ENCODE data around the gene SNX2. TPM values are rescaled to one million over a fixed set of nuclear protein-coding genes. Genes with fewer than 3 reads are reported as not detected.

Gene SNX2
- total and polyA plus RNA-seq, 12 donors = 15.1 to 48.5 (median 35.2) TPM

DNA sequence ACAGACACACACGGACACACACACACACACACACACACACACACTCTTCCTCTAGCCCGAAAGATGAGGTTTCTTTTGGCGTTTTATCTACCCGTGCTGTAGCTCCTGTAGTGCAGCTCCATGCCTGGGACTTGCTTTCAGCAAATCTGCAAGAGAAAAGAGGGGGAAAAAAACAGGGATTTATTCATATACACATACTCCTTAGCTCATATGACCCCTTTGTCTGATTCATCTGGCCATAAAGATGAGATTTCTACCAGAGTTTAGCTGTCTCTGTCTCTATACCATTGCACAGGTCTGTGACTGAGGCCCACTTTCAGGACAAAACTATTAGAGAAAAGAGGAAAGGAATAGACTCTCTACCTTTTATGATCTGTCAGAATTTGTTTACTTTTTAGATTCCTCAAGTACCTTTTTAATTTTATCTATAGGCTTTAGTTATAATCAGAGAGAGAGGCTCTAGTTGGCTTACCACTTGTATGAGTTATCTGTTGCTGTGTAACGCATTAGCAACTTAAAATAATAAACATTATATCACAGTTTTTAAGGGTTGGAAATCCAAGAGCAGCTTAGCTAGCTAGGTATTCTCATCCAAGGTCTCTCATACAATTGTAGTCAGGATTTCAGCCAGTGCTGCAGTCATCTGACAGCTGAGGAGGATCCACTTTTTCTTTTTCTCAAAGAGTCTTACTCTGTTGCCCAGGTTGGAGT lies 14.7 kb downstream of the SNX2 start:
- intact Hi-C loops (cut with DNase I) = no loop called here
- peaks cover 0 to 28% (median 6%) of the 10 kb centered on the region in 11 donors for H3K9me3 ChIP-seq
- WGBS, 2 donors = 78 to 89% methylated on average over 5 of the region's 5 CpGs
- H3K4me3 ChIP-seq = no peak overlapping the region
- no peak for ATAC-seq
- TF ChIP-seq, protein P1, sequence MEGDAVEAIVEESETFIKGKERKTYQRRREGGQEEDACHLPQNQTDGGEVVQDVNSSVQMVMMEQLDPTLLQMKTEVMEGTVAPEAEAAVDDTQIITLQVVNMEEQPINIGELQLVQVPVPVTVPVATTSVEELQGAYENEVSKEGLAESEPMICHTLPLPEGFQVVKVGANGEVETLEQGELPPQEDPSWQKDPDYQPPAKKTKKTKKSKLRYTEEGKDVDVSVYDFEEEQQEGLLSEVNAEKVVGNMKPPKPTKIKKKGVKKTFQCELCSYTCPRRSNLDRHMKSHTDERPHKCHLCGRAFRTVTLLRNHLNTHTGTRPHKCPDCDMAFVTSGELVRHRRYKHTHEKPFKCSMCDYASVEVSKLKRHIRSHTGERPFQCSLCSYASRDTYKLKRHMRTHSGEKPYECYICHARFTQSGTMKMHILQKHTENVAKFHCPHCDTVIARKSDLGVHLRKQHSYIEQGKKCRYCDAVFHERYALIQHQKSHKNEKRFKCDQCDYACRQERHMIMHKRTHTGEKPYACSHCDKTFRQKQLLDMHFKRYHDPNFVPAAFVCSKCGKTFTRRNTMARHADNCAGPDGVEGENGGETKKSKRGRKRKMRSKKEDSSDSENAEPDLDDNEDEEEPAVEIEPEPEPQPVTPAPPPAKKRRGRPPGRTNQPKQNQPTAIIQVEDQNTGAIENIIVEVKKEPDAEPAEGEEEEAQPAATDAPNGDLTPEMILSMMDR (IDR thresholded peaks at IDR 0.05) = no peak
- no peak overlapping the region for H3K27ac ChIP-seq
- no peaks in the 10 kb centered on the region for H3K27me3 ChIP-seq
- DNase-seq = no peak
- H3K4me1 ChIP-seq = peaks cover 0 to 20% (median 0%) of the 10 kb centered on the region in 9 donors
- peaks cover 0 to 8% (median 0%) of the 10 kb centered on the region in 9 donors for H3K36me3 ChIP-seq

DNA sequence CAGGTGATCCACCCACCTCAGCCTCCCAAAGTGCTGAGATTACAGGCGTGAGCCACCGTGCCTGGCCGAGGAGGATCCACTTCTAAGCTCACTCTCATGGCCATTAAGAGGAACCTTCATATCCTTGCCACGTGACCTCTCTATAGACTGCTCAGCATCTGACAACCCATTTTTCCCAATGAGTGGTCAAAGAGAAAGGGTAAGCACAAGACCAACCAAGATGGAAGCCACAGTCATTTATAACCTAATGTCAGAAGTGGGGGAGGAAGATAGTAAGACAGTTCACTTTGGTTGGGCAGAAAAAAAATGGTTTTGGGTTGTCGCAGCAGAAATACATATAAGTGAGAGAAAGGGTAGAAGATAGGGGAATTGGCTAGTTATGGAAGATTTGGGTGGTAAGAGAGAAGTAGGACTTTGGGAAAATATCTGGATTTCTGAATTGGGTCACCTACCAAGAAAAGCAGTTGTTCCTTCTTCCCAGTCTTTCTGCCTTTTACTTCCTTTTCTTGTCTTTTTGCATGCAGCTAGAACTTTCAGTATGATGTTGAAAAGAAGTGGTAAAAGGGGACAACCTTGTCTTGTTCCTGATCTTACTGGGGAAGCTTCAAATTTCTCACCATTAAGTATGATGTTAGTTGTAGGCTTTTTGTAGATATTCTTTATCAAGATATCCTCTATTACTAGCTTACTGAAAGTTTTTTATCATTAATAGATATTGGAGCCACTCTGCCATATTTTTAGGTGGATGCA lies 15.6 kb downstream of the SNX2 start:
- no peak for DNase-seq

DNA sequence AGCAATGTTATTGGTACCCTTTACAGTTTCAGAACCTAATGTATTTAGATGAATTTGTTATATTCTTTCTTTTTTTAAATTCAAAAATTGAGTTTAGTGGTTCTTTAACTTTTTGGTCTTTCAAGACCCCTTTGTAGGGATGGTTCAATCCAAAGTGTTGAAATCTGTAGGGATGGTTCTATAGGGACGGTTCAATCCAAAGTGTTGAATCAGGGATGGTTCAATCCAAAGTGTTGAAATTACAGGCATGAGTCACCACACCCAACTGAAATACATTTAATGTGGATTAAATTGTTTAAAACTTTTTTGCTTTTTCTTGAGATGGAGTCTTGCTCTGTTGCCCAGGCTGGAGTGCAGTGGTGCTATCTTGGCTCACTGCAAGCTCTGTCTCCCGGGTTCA lies 30.6 kb downstream of the SNX2 start:
- no peaks in the 10 kb centered on the region for H3K4me1 ChIP-seq
- ATAC-seq (no peak), DNase-seq (no peak)
- H3K27ac ChIP-seq = no peak overlapping the region
- H3K4me3 ChIP-seq = no peak overlapping the region
- no peaks in the 10 kb centered on the region for H3K9me3 ChIP-seq
- peaks cover 0 to 94% (median 36%) of the 10 kb centered on the region in 9 donors for H3K36me3 ChIP-seq
- TF ChIP-seq, protein P1 (IDR thresholded peaks at IDR 0.05) = no peak
- intact Hi-C loops (cut with DNase I) = no loop called here
- H3K27me3 ChIP-seq = no peaks in the 10 kb centered on the region
- 96 to 98% methylated on average over 2 of the region's 2 CpGs for WGBS, 2 donors

More for the DNA sequence above, 15.6 kb downstream of the SNX2 start:
- H3K27ac ChIP-seq = no peak overlapping the region
- WGBS, 2 donors = 96 to 98% methylated on average over 5 of the region's 5 CpGs
- intact Hi-C loops (cut with DNase I) = no loop called here
- ATAC-seq = no peak
- H3K4me1 ChIP-seq = peaks cover 0 to 20% (median 0%) of the 10 kb centered on the region in 9 donors
- H3K4me3 ChIP-seq = no peak overlapping the region
- TF ChIP-seq, protein P1 (IDR thresholded peaks at IDR 0.05) = no peak
- peaks cover 0 to 7% (median 0%) of the 10 kb centered on the region in 9 donors for H3K36me3 ChIP-seq
- no peaks in the 10 kb centered on the region for H3K27me3 ChIP-seq
- H3K9me3 ChIP-seq = peaks cover 0 to 19% (median 3%) of the 10 kb centered on the region in 11 donors

DNA sequence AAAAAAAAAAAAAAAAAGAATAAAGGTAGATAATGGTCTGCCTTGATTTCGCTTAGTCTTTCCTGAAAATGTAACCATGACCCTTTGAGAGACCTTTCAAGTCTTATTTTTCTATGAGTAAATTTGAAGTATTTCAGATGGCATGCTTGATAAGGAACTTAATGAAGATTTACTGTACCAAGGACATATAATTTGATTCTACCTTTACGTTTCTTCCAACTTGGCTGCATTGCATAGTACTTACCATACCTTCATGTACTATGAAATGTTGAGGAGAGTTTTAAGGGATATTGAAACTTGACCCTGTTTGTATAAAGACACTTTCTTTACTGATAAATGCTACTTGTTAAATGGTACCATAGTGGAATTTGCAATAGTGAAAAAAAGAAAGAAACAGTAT lies 35.5 kb downstream of the SNX2 start:
- ATAC-seq (no peak), DNase-seq (no peak)
- TF ChIP-seq, protein P1 (IDR thresholded peaks at IDR 0.05) = no peak
- no peaks in the 10 kb centered on the region for H3K9me3 ChIP-seq
- H3K27me3 ChIP-seq = no peaks in the 10 kb centered on the region
- H3K36me3 ChIP-seq = peaks cover 0 to 85% (median 25%) of the 10 kb centered on the region in 9 donors
- intact Hi-C loops (cut with DNase I) = no loop called here
- H3K4me1 ChIP-seq = no peaks in the 10 kb centered on the region
- 79 to 98% methylated on average over 2 of the region's 2 CpGs for WGBS, 2 donors
- no peak overlapping the region for H3K4me3 ChIP-seq
- no peak overlapping the region for H3K27ac ChIP-seq
